Activated T-cell treated with anti-CD3 and anti-CD28 coated beads for 1 hour (primary cell): ENCODE measurements around the gene SLC44A3.
"Not testable (repeated sequence)": the region's sequence is repeated elsewhere in the genome, so short reads cannot be mapped to it uniquely, and the experiment has no call there.

Source experiments
- DNase-seq: peaks from one replicate; pipeline ENCODE4 v3.0.0-alpha.2; 2020; ENCODE audit warnings: low read depth

The SLC44A3 gene

GRCh38 chr1:94836891-94837290 lies 16.7 kb downstream of the SLC44A3 start:
- DNase-seq, result no peak

- not testable (repeated sequence) for DNase-seq
These were observed 20.2 kb downstream of the SLC44A3 start for GRCh38 chr1:94840381-94840780.

- DNase-seq, result no peak
These were observed 20.7 kb downstream of the SLC44A3 start for GRCh38 chr1:94840808-94841207.

GRCh38 chr1:94843430-94843829 lies 23.3 kb downstream of the SLC44A3 start:
- DNase-seq, result no peak

GRCh38 chr1:94843846-94844245 lies 23.7 kb downstream of the SLC44A3 start:
- no peak for DNase-seq

- no peak for DNase-seq
These were observed 26.2 kb downstream of the SLC44A3 start for GRCh38 chr1:94846308-94846707.

- no peak for DNase-seq
These were observed 31.4 kb downstream of the SLC44A3 start for GRCh38 chr1:94851571-94851970.

GRCh38 chr1:94852788-94853187 lies 32.6 kb downstream of the SLC44A3 start:
- DNase-seq, result no peak

GRCh38 chr1:94854458-94855306 lies 34.5 kb downstream of the SLC44A3 start:
- peak; percentile 55 for DNase-seq

- no peak for DNase-seq
These were observed 35.1 kb downstream of the SLC44A3 start for GRCh38 chr1:94855307-94855700.

GRCh38 chr1:94856004-94856403 lies 35.8 kb downstream of the SLC44A3 start:
- no peak for DNase-seq

GRCh38 chr1:94856868-94857267 lies 36.7 kb downstream of the SLC44A3 start:
- no peak for DNase-seq

- no peak for DNase-seq
These were observed 38.1 kb downstream of the SLC44A3 start for GRCh38 chr1:94858276-94858675.

GRCh38 chr1:94859174-94859573 lies 39.0 kb downstream of the SLC44A3 start:
- no peak for DNase-seq

GRCh38 chr1:94862718-94863117 lies 42.6 kb downstream of the SLC44A3 start:
- DNase-seq, result no peak

GRCh38 chr1:94863297-94863911 lies 43.2 kb downstream of the SLC44A3 start:
- no peak for DNase-seq

GRCh38 chr1:94863919-94864318 lies 43.8 kb downstream of the SLC44A3 start:
- no peak for DNase-seq

- DNase-seq, result no peak
These were observed 44.7 kb downstream of the SLC44A3 start for GRCh38 chr1:94864821-94865220.

- DNase-seq, result no peak
These were observed 45.2 kb downstream of the SLC44A3 start for GRCh38 chr1:94865360-94865759.

GRCh38 chr1:94866164-94866807 lies 46.1 kb downstream of the SLC44A3 start:
- no peak for DNase-seq

GRCh38 chr1:94871031-94871430 lies 50.9 kb downstream of the SLC44A3 start:
- no peak for DNase-seq

- no peak for DNase-seq
These were observed 52.8 kb downstream of the SLC44A3 start for GRCh38 chr1:94872771-94873495.
